SK-N-SH treated with all-trans-retinoic acid at 6 μM for 48 hours (cell line): ENCODE data around the gene STARD13.

Source experiments
- ATAC-seq: fragments of 200-7000 bp; cut with Tn5 transposase; 3 replicates; pipeline ENCODE4 v1.9.1; 2020; ENCODE audit warnings: mild to moderate bottlenecking, moderate library complexity
- ARNTL ChIP-seq: fragments of 450-650 bp; formaldehyde crosslinking; IDR thresholded peaks from 2 replicates; pipeline ENCODE4 v1.5.0; 2020; ENCODE audit warnings: low read depth, mild to moderate bottlenecking, moderate library complexity, borderline replicate concordance
- BACH2 ChIP-seq: fragments of 250-450 bp; sonication (Bioruptor Pico); IDR thresholded peaks from 2 replicates; pipeline ENCODE4 v1.9.0; 2021; ENCODE audit warnings: mild to moderate bottlenecking, borderline replicate concordance
- CSDC2 ChIP-seq: fragments of 250-450 bp; sonication (Bioruptor Pico); IDR thresholded peaks from 2 replicates; pipeline ENCODE4 v1.5.0; 2020; ENCODE audit warnings: mild to moderate bottlenecking, moderate library complexity
- ESRRG ChIP-seq: fragments of 250-450 bp; sonication (Bioruptor Pico); IDR thresholded peaks from 2 replicates; pipeline ENCODE4 v1.6.1; 2021; ENCODE audit warnings: mild to moderate bottlenecking
- GLIS3 ChIP-seq: fragments of 250-450 bp; sonication (Bioruptor Pico); IDR thresholded peaks from 2 replicates; pipeline ENCODE4 v1.5.0; 2020; ENCODE audit warnings: mild to moderate bottlenecking, moderate library complexity
- ISL1 ChIP-seq: fragments of 250-450 bp; sonication (Bioruptor Pico); IDR thresholded peaks from 2 replicates; pipeline ENCODE4 v2.1.2; 2022; ENCODE audit warnings: mild to moderate bottlenecking, moderate library complexity
- OSR1 ChIP-seq: fragments of 250-450 bp; sonication (Bioruptor Pico); IDR thresholded peaks from 2 replicates; pipeline ENCODE4 v1.8.0; 2022; ENCODE audit warnings: moderate library complexity, mild to moderate bottlenecking, inconsistent platforms
- PPARA ChIP-seq: fragments of 250-450 bp; sonication (Bioruptor Pico); IDR thresholded peaks from 2 replicates; pipeline ENCODE4 v1.5.0; 2020; ENCODE audit warnings: mild to moderate bottlenecking, borderline replicate concordance
- SNAI2 ChIP-seq: fragments of 250-450 bp; sonication (Bioruptor Pico); IDR thresholded peaks from 2 replicates; pipeline ENCODE4 v1.5.0; 2020; ENCODE audit warnings: mild to moderate bottlenecking, moderate library complexity
- TCF4 ChIP-seq: fragments of 250-450 bp; sonication (Bioruptor Pico); IDR thresholded peaks from 2 replicates; pipeline ENCODE4 v1.8.0; 2021; ENCODE audit warnings: mild to moderate bottlenecking, moderate library complexity, borderline replicate concordance
- TOX ChIP-seq: fragments of 250-450 bp; sonication (Bioruptor Pico); IDR thresholded peaks from 2 replicates; pipeline ENCODE4 v1.8.0; 2021; ENCODE audit warnings: mild to moderate bottlenecking, moderate library complexity, borderline replicate concordance
- ZC3H10 ChIP-seq: fragments of 250-450 bp; sonication (Bioruptor Pico); IDR thresholded peaks from 2 replicates; pipeline ENCODE4 v1.5.1; 2021; ENCODE audit warnings: mild to moderate bottlenecking, moderate library complexity
- ZFP3 ChIP-seq: fragments of 250-450 bp; sonication (Bioruptor Pico); IDR thresholded peaks from 2 replicates; pipeline ENCODE4 v1.5.0; 2020; ENCODE audit warnings: mild to moderate bottlenecking, moderate library complexity
- ZFP30 ChIP-seq: fragments of 450-650 bp; formaldehyde crosslinking; IDR thresholded peaks from 2 replicates; pipeline ENCODE4 v1.5.0; 2022; ENCODE audit warnings: mild to moderate bottlenecking, moderate library complexity
- ZNF565 ChIP-seq: fragments of 450-650 bp; formaldehyde crosslinking; conservative IDR thresholded peaks from 2 replicates; pipeline ENCODE4 v1.5.0; 2020; ENCODE audit warnings: low read depth, mild to moderate bottlenecking, moderate library complexity
- ZNF70 ChIP-seq: fragments of 450-650 bp; formaldehyde crosslinking; IDR thresholded peaks from 2 replicates; pipeline ENCODE4 v1.5.0; 2020; ENCODE audit warnings: mild to moderate bottlenecking, moderate library complexity
- ZNF8 ChIP-seq: fragments of 450-650 bp; formaldehyde crosslinking; IDR thresholded peaks from 2 replicates; pipeline ENCODE4 v1.5.0; 2020; ENCODE audit warnings: mild to moderate bottlenecking, moderate library complexity
- TF ChIP-seq, protein P1 (sequence below): fragments of 250-450 bp; sonication (Bioruptor Pico); IDR thresholded peaks from 2 replicates; pipeline ENCODE4 v1.8.0; 2020; ENCODE audit warnings: mild to moderate bottlenecking, moderate library complexity, borderline replicate concordance
- TF ChIP-seq, protein P2 (sequence below): fragments of 250-450 bp; sonication (Bioruptor Pico); IDR thresholded peaks from 2 replicates; pipeline ENCODE4 v1.5.0; 2020; ENCODE audit warnings: mild to moderate bottlenecking, moderate library complexity
- TF ChIP-seq, protein P3 (sequence below): fragments of 250-450 bp; sonication (Bioruptor Pico); IDR thresholded peaks from 2 replicates; pipeline ENCODE4 v1.5.1; 2020; ENCODE audit warnings: low read depth, mild to moderate bottlenecking, moderate library complexity

The STARD13 gene

GRCh38 chr13:33158271-33158670 lies 127.3 kb downstream of the STARD13 start:
- no peak for ATAC-seq
- no peak for TF ChIP-seq SNAI2 (CRISPR knock-in tag)
- TF ChIP-seq TOX (CRISPR knock-in tag), result no peak
- TF ChIP-seq, protein P1, sequence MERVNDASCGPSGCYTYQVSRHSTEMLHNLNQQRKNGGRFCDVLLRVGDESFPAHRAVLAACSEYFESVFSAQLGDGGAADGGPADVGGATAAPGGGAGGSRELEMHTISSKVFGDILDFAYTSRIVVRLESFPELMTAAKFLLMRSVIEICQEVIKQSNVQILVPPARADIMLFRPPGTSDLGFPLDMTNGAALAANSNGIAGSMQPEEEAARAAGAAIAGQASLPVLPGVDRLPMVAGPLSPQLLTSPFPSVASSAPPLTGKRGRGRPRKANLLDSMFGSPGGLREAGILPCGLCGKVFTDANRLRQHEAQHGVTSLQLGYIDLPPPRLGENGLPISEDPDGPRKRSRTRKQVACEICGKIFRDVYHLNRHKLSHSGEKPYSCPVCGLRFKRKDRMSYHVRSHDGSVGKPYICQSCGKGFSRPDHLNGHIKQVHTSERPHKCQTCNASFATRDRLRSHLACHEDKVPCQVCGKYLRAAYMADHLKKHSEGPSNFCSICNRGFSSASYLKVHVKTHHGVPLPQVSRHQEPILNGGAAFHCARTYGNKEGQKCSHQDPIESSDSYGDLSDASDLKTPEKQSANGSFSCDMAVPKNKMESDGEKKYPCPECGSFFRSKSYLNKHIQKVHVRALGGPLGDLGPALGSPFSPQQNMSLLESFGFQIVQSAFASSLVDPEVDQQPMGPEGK (CRISPR knock-in tag), result no peak
- no peak for TF ChIP-seq GLIS3 (CRISPR knock-in tag)
- no peak for TF ChIP-seq PPARA (CRISPR knock-in tag)
- no peak for TF ChIP-seq ISL1 (CRISPR knock-in tag)
- TF ChIP-seq ESRRG (CRISPR knock-in tag), result no peak
- no peak for TF ChIP-seq ZC3H10 (CRISPR knock-in tag)
- no peak for TF ChIP-seq ZFP3
- TF ChIP-seq, protein P2, sequence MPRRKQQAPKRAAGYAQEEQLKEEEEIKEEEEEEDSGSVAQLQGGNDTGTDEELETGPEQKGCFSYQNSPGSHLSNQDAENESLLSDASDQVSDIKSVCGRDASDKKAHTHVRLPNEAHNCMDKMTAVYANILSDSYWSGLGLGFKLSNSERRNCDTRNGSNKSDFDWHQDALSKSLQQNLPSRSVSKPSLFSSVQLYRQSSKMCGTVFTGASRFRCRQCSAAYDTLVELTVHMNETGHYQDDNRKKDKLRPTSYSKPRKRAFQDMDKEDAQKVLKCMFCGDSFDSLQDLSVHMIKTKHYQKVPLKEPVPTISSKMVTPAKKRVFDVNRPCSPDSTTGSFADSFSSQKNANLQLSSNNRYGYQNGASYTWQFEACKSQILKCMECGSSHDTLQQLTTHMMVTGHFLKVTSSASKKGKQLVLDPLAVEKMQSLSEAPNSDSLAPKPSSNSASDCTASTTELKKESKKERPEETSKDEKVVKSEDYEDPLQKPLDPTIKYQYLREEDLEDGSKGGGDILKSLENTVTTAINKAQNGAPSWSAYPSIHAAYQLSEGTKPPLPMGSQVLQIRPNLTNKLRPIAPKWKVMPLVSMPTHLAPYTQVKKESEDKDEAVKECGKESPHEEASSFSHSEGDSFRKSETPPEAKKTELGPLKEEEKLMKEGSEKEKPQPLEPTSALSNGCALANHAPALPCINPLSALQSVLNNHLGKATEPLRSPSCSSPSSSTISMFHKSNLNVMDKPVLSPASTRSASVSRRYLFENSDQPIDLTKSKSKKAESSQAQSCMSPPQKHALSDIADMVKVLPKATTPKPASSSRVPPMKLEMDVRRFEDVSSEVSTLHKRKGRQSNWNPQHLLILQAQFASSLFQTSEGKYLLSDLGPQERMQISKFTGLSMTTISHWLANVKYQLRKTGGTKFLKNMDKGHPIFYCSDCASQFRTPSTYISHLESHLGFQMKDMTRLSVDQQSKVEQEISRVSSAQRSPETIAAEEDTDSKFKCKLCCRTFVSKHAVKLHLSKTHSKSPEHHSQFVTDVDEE (CRISPR knock-in tag), result no peak

DNA sequence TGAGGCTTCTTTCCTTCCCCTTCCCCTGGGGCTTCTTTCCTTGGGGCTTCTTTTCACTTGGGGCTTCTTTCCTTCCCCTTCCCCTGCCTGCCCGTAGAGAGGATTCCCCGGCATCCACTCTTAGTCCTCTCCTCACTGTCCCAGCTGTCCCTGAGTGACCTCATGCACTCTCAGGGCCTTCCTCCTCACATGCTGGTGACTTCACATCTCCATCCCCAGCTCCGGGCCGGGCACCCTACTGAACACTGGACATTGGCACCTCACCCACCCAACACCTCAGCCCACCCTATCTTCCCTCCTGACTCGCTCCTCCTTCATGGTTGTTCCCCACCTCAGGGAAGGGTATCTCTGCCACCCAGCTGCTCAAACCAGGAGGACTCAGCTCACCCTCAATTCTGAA lies 130.6 kb downstream of the STARD13 start:
- no peak for ATAC-seq
- TF ChIP-seq ZNF70 (CRISPR knock-in tag) (no peak), TCF4 (CRISPR knock-in tag) (no peak), ZNF8 (no peak), GLIS3 (CRISPR knock-in tag) (no peak), ARNTL (CRISPR knock-in tag) (no peak)
- TF ChIP-seq, protein P3, sequence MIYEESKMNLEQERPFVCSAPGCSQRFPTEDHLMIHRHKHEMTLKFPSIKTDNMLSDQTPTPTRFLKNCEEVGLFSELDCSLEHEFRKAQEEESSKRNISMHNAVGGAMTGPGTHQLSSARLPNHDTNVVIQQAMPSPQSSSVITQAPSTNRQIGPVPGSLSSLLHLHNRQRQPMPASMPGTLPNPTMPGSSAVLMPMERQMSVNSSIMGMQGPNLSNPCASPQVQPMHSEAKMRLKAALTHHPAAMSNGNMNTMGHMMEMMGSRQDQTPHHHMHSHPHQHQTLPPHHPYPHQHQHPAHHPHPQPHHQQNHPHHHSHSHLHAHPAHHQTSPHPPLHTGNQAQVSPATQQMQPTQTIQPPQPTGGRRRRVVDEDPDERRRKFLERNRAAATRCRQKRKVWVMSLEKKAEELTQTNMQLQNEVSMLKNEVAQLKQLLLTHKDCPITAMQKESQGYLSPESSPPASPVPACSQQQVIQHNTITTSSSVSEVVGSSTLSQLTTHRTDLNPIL (CRISPR knock-in tag), result no peak

DNA sequence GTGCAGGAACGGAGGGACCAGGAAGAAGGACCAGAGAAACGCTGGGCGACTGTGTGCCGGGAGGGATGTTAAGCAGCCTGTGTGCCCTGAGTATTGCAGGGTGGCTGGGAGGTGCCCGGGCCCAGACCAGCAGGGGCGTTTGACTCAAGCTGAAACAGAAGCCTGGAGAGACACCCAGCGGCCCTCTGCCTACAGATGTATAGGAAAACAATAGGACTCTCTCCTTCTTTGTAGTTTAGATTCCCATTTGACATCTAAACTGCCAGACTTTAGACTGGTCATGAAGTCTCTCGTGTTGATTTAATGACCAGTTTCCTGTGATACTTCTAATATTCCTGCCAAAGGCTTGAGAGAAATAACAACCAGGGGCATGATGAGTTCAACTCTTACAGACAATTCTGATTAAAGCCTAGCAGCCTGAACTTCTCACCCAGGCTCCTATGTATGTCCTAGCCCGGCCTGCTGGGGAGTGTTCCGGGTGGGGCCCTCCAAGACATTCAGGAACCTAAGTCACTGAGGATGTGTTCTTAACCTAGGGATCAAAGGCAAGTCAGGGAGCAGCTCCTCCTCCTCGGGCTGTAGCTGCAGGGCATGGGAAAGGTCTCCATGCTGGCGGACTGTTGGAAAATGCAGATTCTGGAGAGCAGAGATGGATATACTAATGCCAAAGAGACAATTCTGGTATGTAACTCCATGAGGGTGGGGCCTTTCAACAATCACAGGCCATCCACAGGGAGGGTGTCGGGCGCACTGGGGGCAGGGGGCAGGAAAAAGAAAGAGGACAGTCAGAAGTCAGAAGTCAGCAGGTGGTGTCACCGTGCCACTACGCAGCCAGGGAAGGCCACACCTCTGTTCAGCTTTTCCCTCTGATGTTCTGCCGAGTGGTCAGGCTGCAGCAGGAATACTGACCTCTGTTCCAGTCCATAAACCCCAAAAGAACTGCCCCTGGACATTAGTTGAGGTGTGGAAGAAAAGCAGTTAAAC lies 131.8 kb downstream of the STARD13 start:
- TF ChIP-seq PPARA (CRISPR knock-in tag) (no peak), ZNF8 (no peak), ZFP3 (no peak), BACH2 (CRISPR knock-in tag) (no peak), SNAI2 (CRISPR knock-in tag) (no peak), ZFP30 (CRISPR knock-in tag) (no peak), ARNTL (CRISPR knock-in tag) (no peak), ZNF565 (CRISPR knock-in tag) (no peak), OSR1 (CRISPR knock-in tag) (no peak), GLIS3 (CRISPR knock-in tag) (no peak), CSDC2 (CRISPR knock-in tag) (no peak)
- TF ChIP-seq, protein P1 (CRISPR knock-in tag), result no peak
- TF ChIP-seq, protein P2 (CRISPR knock-in tag), result no peak
- no peak for ATAC-seq
